Tibial nerve (tissue), 4 donors: ENCODE measurements around the gene TSR1. TPM values are rescaled to one million over a fixed set of nuclear protein-coding genes. Genes with fewer than 3 reads are reported as not detected.

Source experiments
- DNase-seq, 2 donors: peaks; one replicate each; pipeline ENCODE4 v3.0.0-alpha.2; 2019; ENCODE audit warnings: low spot score in 2 of 2
- H3K27ac ChIP-seq, 4 donors: fragments of 200-600 bp; sonication (generic) in 3 of 4; one replicate each; pipeline ENCODE4 v1.5.1; 2017 to 2019; ENCODE audit warnings: mild to moderate bottlenecking in 1 of 4
- H3K27me3 ChIP-seq, 2 donors: fragments of 200-600 bp; sonication (generic) in 1 of 2; one replicate each; pipeline versions ENCODE4 v1.5.1 to v1.6.0; 2017 to 2019
- H3K36me3 ChIP-seq, 3 donors: fragments of 200-600 bp; sonication (generic); one replicate each; pipeline ENCODE4 v1.5.1; 2018 to 2019
- H3K4me1 ChIP-seq, 4 donors: fragments of 200-600 bp; sonication (generic) in 3 of 4; one replicate each; pipeline ENCODE4 v1.5.1; 2017 to 2019
- H3K4me3 ChIP-seq, 4 donors: fragments of 200-600 bp; sonication (generic) in 3 of 4; one replicate each; pipeline ENCODE4 v1.5.1; 2017 to 2019; ENCODE audit warnings: mild to moderate bottlenecking in 1 of 4, moderate library complexity in 1 of 4
- H3K9me3 ChIP-seq, 4 donors: fragments of 200-600 bp; sonication (generic) in 3 of 4; one replicate each; pipeline ENCODE4 v1.5.1; 2017 to 2019
- EP300 ChIP-seq, 2 donors: sonication (generic); formaldehyde crosslinking; IDR thresholded peaks; one replicate each; pipeline ENCODE4 v1.6.1; 2017; ENCODE audit warnings: antibody characterized with exemption in 2 of 2, mild to moderate bottlenecking in 1 of 2
- POLR2A ChIP-seq, 2 donors: fragments of 450-650 bp; IDR thresholded peaks; one replicate each; pipeline ENCODE4 v1.6.1; 2017; ENCODE audit warnings: antibody characterized with exemption in 2 of 2, mild to moderate bottlenecking in 2 of 2, moderate library complexity in 2 of 2
- WGBS, 2 donors: methylation state at CpG; one replicate each; pipeline ENCODE4 v1.1.5; 2018; 5-methylcytosine and 5-hydroxymethylcytosine counted together
- total RNA-seq, 4 donors: library from RNA; depleted of rRNA; stranded (reverse); fragments of >200 nt; gene quantifications; one replicate each; pipeline ENCODE4 v1.1.0, GENCODE V29; 2016
- TF ChIP-seq, protein P1 (sequence below), 5 experiments: fragments of 200-600 bp in 3 of 5; fragments of 450-650 bp in 2 of 5; sonication (generic) in 3 of 5; IDR thresholded peaks; one replicate each; pipeline ENCODE4 v1.5.1; 2016 to 2019; ENCODE audit warnings: antibody characterized with exemption in 5 of 5, mild to moderate bottlenecking in 3 of 5, moderate library complexity in 2 of 5

Gene TSR1
- total RNA-seq, 4 donors from 2014 or later, result 19.6 to 35.7 (median 24.3) TPM

DNA sequence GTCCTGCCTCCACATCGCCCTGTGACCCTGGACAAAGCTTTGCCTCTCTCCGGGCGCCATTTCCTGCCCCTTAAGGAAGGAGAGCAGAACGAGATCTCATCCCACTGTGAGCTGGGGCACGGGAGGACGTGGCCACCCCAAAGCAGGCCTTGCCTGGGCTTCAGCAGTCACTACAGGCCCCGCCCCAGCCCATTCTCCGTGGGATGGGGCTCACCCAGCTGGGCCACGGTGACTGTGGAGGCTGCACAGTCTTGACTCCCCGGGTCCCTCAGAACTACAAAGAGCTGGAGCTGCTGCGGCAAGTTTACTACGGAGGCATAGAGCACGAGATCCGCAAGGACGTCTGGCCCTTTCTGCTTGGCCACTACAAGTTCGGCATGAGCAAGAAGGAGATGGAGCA lies 36.4 kb upstream of the TSR1 start:
- DNase-seq, result no peak
- H3K27ac ChIP-seq, result no peak overlapping the region
- H3K4me1 ChIP-seq, result peaks cover 0 to 6% (median 0%) of the 10 kb centered on the region in 4 donors
- TF ChIP-seq, protein P1, sequence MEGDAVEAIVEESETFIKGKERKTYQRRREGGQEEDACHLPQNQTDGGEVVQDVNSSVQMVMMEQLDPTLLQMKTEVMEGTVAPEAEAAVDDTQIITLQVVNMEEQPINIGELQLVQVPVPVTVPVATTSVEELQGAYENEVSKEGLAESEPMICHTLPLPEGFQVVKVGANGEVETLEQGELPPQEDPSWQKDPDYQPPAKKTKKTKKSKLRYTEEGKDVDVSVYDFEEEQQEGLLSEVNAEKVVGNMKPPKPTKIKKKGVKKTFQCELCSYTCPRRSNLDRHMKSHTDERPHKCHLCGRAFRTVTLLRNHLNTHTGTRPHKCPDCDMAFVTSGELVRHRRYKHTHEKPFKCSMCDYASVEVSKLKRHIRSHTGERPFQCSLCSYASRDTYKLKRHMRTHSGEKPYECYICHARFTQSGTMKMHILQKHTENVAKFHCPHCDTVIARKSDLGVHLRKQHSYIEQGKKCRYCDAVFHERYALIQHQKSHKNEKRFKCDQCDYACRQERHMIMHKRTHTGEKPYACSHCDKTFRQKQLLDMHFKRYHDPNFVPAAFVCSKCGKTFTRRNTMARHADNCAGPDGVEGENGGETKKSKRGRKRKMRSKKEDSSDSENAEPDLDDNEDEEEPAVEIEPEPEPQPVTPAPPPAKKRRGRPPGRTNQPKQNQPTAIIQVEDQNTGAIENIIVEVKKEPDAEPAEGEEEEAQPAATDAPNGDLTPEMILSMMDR (IDR thresholded peaks at IDR 0.05), result no peak
- WGBS, 2 donors, result 80 to 90% methylated on average over 7 to 15 of the region's 16 CpGs
- no peaks in the 10 kb centered on the region for H3K27me3 ChIP-seq
- peaks cover 0 to 100% (median 8%) of the 10 kb centered on the region in 3 donors for H3K36me3 ChIP-seq
- H3K4me3 ChIP-seq, result no peak overlapping the region
- no peaks in the 10 kb centered on the region for H3K9me3 ChIP-seq

DNA sequence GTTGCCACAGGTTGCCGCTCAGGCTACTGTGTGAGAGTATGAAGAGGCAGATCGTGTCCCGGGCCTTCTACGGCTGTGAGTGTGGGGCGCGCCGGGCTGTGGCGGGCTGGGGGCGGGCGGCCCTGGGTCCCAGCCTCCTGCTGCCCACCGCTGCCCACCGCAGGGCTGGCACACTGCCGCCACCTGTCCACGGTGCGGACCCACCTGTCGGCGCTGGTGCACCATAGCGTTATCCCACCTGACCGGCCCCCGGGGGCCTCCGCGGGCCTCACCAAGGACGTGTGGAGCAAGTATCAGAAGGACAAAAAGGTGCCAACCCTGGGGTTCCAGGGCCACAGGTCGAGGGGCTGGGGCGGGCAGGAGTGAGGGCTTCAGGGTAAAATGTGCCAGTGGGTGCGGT lies 35.9 kb upstream of the TSR1 start:
- H3K27ac ChIP-seq, result no peak overlapping the region
- H3K4me3 ChIP-seq, result no peak overlapping the region
- WGBS, 2 donors, result 89 to 94% methylated on average over 16 to 25 of the region's 26 CpGs
- H3K4me1 ChIP-seq, result peaks cover 0 to 6% (median 0%) of the 10 kb centered on the region in 4 donors
- no peak for DNase-seq
- no peak for TF ChIP-seq POLR2A (IDR thresholded peaks at IDR 0.05)
- no peak for TF ChIP-seq EP300 (IDR thresholded peaks at IDR 0.05)
- TF ChIP-seq, protein P1 (IDR thresholded peaks at IDR 0.05), result no peak
- H3K9me3 ChIP-seq, result no peaks in the 10 kb centered on the region
- H3K27me3 ChIP-seq, result no peaks in the 10 kb centered on the region
- H3K36me3 ChIP-seq, result peaks cover 0 to 100% (median 8%) of the 10 kb centered on the region in 3 donors

GRCh38 chr17:2371183-2372130 lies 35.2 kb upstream of the TSR1 start:
- peaks cover 0 to 100% (median 8%) of the 10 kb centered on the region in 3 donors for H3K36me3 ChIP-seq
- no peak overlapping the region for H3K27ac ChIP-seq

GRCh38 chr17:2370211-2370589 lies 33.9 kb upstream of the TSR1 start:
- Histone ChIP-seq H3K27ac (no peak overlapping the region), H3K4me1 (peaks cover 0 to 6% (median 0%) of the 10 kb centered on the region in 4 donors), H3K27me3 (no peaks in the 10 kb centered on the region), H3K4me3 (no peak overlapping the region), H3K36me3 (peaks cover 0 to 98% (median 0%) of the 10 kb centered on the region in 3 donors), H3K9me3 (no peaks in the 10 kb centered on the region)
- no peak for DNase-seq
- WGBS, 2 donors, result 78 to 82% methylated on average over 10 to 11 of the region's 11 CpGs
- TF ChIP-seq, protein P1 (IDR thresholded peaks at IDR 0.05), result no peak
- TF ChIP-seq EP300 (IDR thresholded peaks at IDR 0.05) (no peak), POLR2A (IDR thresholded peaks at IDR 0.05) (no peak)

More at GRCh38 chr17:2371183-2372130, 35.2 kb upstream of the TSR1 start:
- Histone ChIP-seq H3K4me3 (no peak overlapping the region), H3K27me3 (no peaks in the 10 kb centered on the region), H3K4me1 (peaks cover 0 to 6% (median 0%) of the 10 kb centered on the region in 4 donors), H3K9me3 (no peaks in the 10 kb centered on the region)
- TF ChIP-seq EP300 (IDR thresholded peaks at IDR 0.05) (no peak), POLR2A (IDR thresholded peaks at IDR 0.05) (no peak)
- TF ChIP-seq, protein P1 (IDR thresholded peaks at IDR 0.05), result no peak
- DNase-seq, result no peak
- WGBS, 2 donors, result 94% methylated on average over 26 to 30 of the region's 30 CpGs

GRCh38 chr17:2369551-2370210 lies 33.4 kb upstream of the TSR1 start:
- TF ChIP-seq, protein P1 (IDR thresholded peaks at IDR 0.05), result no peak
- DNase-seq, result no peak
- Histone ChIP-seq H3K27me3 (no peaks in the 10 kb centered on the region), H3K9me3 (no peaks in the 10 kb centered on the region), H3K4me3 (no peak overlapping the region), H3K27ac (no peak overlapping the region), H3K4me1 (peaks cover 0 to 6% (median 0%) of the 10 kb centered on the region in 4 donors), H3K36me3 (peaks cover 0 to 98% (median 0%) of the 10 kb centered on the region in 3 donors)
- 59 to 60% methylated on average over 15 to 20 of the region's 20 CpGs for WGBS, 2 donors
